ENCODE data around the gene UNC13A. TPM values are rescaled to one million over a fixed set of nuclear protein-coding genes. Genes with fewer than 3 reads are reported as not detected.

Gene UNC13A
- total RNA-seq, 1 experiment from 2014 or later = 22.2 TPM

DNA sequence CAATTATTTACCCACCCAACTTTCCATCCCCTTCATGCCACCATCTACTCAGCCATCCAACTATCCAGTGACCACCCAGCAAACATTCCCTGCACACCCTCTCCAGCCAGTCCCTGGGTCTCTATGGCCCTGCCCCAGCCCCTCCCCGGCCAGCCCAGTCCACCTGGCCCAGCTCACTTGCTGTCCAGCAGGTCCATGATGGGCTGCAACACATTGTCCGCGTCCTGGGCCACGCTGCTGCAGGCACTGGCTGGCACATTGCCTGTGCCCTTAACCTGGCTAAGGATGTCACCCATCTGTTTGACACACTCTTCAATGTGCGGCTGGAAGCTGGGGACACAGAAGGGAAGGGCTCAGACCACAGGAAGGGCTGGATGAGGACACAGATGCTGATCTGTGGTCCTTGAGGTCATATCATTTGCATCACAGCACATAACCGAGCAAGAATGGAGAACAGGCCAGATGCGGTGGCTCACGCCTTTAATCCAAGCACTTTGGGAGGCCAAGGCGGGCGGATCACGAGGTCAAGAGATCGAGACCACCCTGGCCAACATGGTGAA lies 61.6 kb downstream of the UNC13A start:
- no peak overlapping the region for H3K14ac ChIP-seq (ENCODE audit: insufficient read depth, low read length)
- WGBS (ENCODE audit: extremely low coverage, insufficient read length, low lambda C conversion rate) = no CpG with 5 or more reads among the region's 12 CpGs

More for the DNA sequence above, 61.6 kb downstream of the UNC13A start:
- no peaks in the 10 kb centered on the region for H3K4me1 ChIP-seq (ENCODE audit: insufficient read depth, low read length)
- no peaks in the 10 kb centered on the region for H3K23me2 ChIP-seq (ENCODE audit: insufficient read length, low read depth, low read length, poor library complexity, severe bottlenecking)
- no peak overlapping the region for H3K56ac ChIP-seq (ENCODE audit: insufficient read length, low read depth, low read length)
- H3K27ac Mint-ChIP-seq = no peak overlapping the region
- H2BK12ac ChIP-seq (ENCODE audit: insufficient read length, low read depth, low read length) = no peak overlapping the region
- no peak overlapping the region for H4K8ac ChIP-seq (replicated peaks; ENCODE audit: insufficient read length, low read depth, low read length)
- peaks cover 31 to 40% (median 37%) of the 10 kb centered on the region in 3 experiments for H3K36me3 Mint-ChIP-seq (ENCODE audit: insufficient read depth in 1 of 3, low read depth in 3 of 3)
- H3K9me3 Mint-ChIP-seq = no peaks in the 10 kb centered on the region; a peak in 1 of 5 replicates
- H2BK20ac ChIP-seq (ENCODE audit: low read depth, low read length, poor library complexity, severe bottlenecking) = no peak overlapping the region
- 0 out of 2 replicates have a peak, but pooled peaks cover 2% of the 10 kb centered on the region for H3K27me3 Mint-ChIP-seq (ENCODE audit: low read depth)
- H4K91ac ChIP-seq (ENCODE audit: insufficient read length, low read depth, low read length) = no peak overlapping the region
- H4K5ac ChIP-seq (ENCODE audit: insufficient read length, low read depth, low read length) = no peak overlapping the region
- H3K4ac ChIP-seq (ENCODE audit: low read depth, low read length) = no peak overlapping the region
- H2BK120ac ChIP-seq (ENCODE audit: low read depth, low read length, poor library complexity, severe bottlenecking) = no peak overlapping the region
- TF ChIP-seq, protein P1, sequence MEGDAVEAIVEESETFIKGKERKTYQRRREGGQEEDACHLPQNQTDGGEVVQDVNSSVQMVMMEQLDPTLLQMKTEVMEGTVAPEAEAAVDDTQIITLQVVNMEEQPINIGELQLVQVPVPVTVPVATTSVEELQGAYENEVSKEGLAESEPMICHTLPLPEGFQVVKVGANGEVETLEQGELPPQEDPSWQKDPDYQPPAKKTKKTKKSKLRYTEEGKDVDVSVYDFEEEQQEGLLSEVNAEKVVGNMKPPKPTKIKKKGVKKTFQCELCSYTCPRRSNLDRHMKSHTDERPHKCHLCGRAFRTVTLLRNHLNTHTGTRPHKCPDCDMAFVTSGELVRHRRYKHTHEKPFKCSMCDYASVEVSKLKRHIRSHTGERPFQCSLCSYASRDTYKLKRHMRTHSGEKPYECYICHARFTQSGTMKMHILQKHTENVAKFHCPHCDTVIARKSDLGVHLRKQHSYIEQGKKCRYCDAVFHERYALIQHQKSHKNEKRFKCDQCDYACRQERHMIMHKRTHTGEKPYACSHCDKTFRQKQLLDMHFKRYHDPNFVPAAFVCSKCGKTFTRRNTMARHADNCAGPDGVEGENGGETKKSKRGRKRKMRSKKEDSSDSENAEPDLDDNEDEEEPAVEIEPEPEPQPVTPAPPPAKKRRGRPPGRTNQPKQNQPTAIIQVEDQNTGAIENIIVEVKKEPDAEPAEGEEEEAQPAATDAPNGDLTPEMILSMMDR (conservative IDR thresholded peaks at IDR 0.05) = no peak
- H3K27me3 ChIP-seq (ENCODE audit: insufficient read depth, low read length) = no peaks in the 10 kb centered on the region
- H3K79me2 ChIP-seq (ENCODE audit: insufficient read depth, low read length) = no peaks in the 10 kb centered on the region
- no peak overlapping the region for H3K4me2 ChIP-seq (ENCODE audit: insufficient read depth, insufficient read length, low read length)
- no peak overlapping the region for H2AFZ ChIP-seq (ENCODE audit: low read length)
- H3K9ac ChIP-seq (ENCODE audit: extremely low read depth, insufficient read length, low read length) = no peak overlapping the region
- H3K4me3 Mint-ChIP-seq = no peak overlapping the region
- H3K9me3 ChIP-seq (ENCODE audit: control insufficient read depth, low read depth, low read length) = no peaks in the 10 kb centered on the region
- no peak overlapping the region for H3K23ac ChIP-seq (ENCODE audit: insufficient read length, low read depth, low read length)
- H3K18ac ChIP-seq (ENCODE audit: insufficient read length, low read depth, low read length) = no peak overlapping the region
- no peak overlapping the region for H3K27ac ChIP-seq (ENCODE audit: insufficient read length, low read depth, low read length)
- H3T11ph ChIP-seq (ENCODE audit: low read length) = no peak overlapping the region
- DNase-seq = no peak
- H3K79me1 ChIP-seq (ENCODE audit: insufficient read depth, low read depth, low read length, poor library complexity, severe bottlenecking) = no peaks in the 10 kb centered on the region
- peaks cover 0 to 2% of the 10 kb centered on the region in 2 experiments; a peak in 1 of 4 replicates for H3K4me1 Mint-ChIP-seq
- H4K20me1 ChIP-seq (ENCODE audit: control insufficient read depth, insufficient read depth, insufficient read length) = peaks cover under 1% of the 10 kb centered on the region
- H2BK15ac ChIP-seq (ENCODE audit: low read depth, low read length) = no peak overlapping the region
- H2BK5ac ChIP-seq (ENCODE audit: insufficient read length, low read length) = no peak overlapping the region
- no peak overlapping the region for H2AK5ac ChIP-seq (ENCODE audit: insufficient read length, low read length)

Measured in H9 (cell line).